DOHH2 (cell line): ENCODE measurements around the gene CTAGE1.

Source experiments
- CTCF ChIP-seq: fragments of 200-600 bp; sonication (generic); IDR thresholded peaks from one replicate; pipeline ENCODE4 v1.5.1; 2014; ENCODE audit warnings: antibody characterized with exemption, mild to moderate bottlenecking, low read depth, low read length; ENCODE audit not compliant: poor library complexity, severe bottlenecking
- EZH2phosphoT487 ChIP-seq: fragments of 200-600 bp; sonication (generic); IDR thresholded peaks from 2 replicates; pipeline ENCODE4 v1.6.1; 2017; ENCODE audit warnings: borderline replicate concordance, mild to moderate bottlenecking, antibody characterized with exemption, low read length, moderate library complexity, mixed read lengths

- TF ChIP-seq CTCF (no peak), EZH2phosphoT487 (no peak)
These were observed 17.4 kb upstream of the CTAGE1 start for GRCh38 chr18:22434973-22435608.
